ENCODE measurements around the gene ARRDC2. TPM values are rescaled to one million over a fixed set of nuclear protein-coding genes. Genes with fewer than 3 reads are reported as not detected.

The ARRDC2 gene
- total RNA-seq, 1 experiment from 2014 or later = 9.2 TPM

GRCh38 chr19:18010149-18010548 lies 2.2 kb downstream of the ARRDC2 start (continued):
- TF ChIP-seq NFE2L1 (CRISPR knock-in tag; IDR thresholded peaks at IDR 0.05) = no peak
- TF ChIP-seq GABPB1 (CRISPR knock-in tag; IDR thresholded peaks at IDR 0.05) = no peak
- no peak for TF ChIP-seq FOXK1 (CRISPR knock-in tag; IDR thresholded peaks at IDR 0.05)
- no peak for TF ChIP-seq TP53 (CRISPR knock-in tag; IDR thresholded peaks at IDR 0.05)
- no peak for TF ChIP-seq ZNF232 (CRISPR knock-in tag; IDR thresholded peaks at IDR 0.05)
- no peak for TF ChIP-seq ZNF671 (CRISPR knock-in tag; IDR thresholded peaks at IDR 0.05)
- no peak for TF ChIP-seq NR2C2 (CRISPR knock-in tag; IDR thresholded peaks at IDR 0.05)
- no peak for TF ChIP-seq PREB (CRISPR knock-in tag; IDR thresholded peaks at IDR 0.05; ENCODE audit: borderline replicate concordance)
- TF ChIP-seq OVOL2 (CRISPR knock-in tag; IDR thresholded peaks at IDR 0.05; ENCODE audit: borderline replicate concordance) = no peak
- no peak for TF ChIP-seq NFYB (CRISPR knock-in tag; conservative IDR thresholded peaks at IDR 0.05; ENCODE audit: low read depth)
- no peak for TF ChIP-seq ZNF396 (CRISPR knock-in tag; IDR thresholded peaks at IDR 0.05; ENCODE audit: borderline replicate concordance)

- Mint-ChIP-seq H3K9me3 (no peaks in the 10 kb centered on the region), H3K27ac (no peak overlapping the region), H3K4me3 (no peak overlapping the region), H3K36me3 (peaks cover 2% of the 10 kb centered on the region), H3K27me3 (ENCODE audit: low read depth) (peaks cover 5% of the 10 kb centered on the region; the same call in 1 of the 2 replicates), H3K4me1 (peaks cover 4% of the 10 kb centered on the region; the same call in 1 of the 2 replicates)
- CTCF ChIA-PET = interaction anchor here (0.9 to 1.2 kb wide), 2 partner anchors 15 to 42 kb away, joined by 3 to 4 read pairs; no protein-coding TSS in a partner anchor
- ATAC-seq (no peak), DNase-seq (ENCODE audit: low spot score) (no peak)
- POLR2A ChIA-PET = no interaction called here
- TF ChIP-seq GABPB1 (CRISPR knock-in tag; IDR thresholded peaks at IDR 0.05) = peak; percentile 92
- no peak for TF ChIP-seq ZNF121 (CRISPR knock-in tag; IDR thresholded peaks at IDR 0.05)
- TF ChIP-seq ARID4B (CRISPR knock-in tag; IDR thresholded peaks at IDR 0.05; ENCODE audit: borderline replicate concordance) = no peak
Measured at GRCh38 chr19:18013210-18014111, 5.5 kb downstream of the ARRDC2 start.

- DNase-seq (ENCODE audit: low spot score) (no peak), ATAC-seq (no peak)
- CTCF ChIA-PET = no interaction called here
- Mint-ChIP-seq H3K9me3 (no peaks in the 10 kb centered on the region), H3K27ac (no peak overlapping the region), H3K4me3 (no peak overlapping the region), H3K36me3 (peaks cover 2% of the 10 kb centered on the region), H3K4me1 (no peaks in the 10 kb centered on the region; the same call in 1 of the 2 replicates), H3K27me3 (ENCODE audit: low read depth) (no peaks in the 10 kb centered on the region)
- POLR2A ChIA-PET = interaction anchor here (0.6 kb wide), 1 partner anchor 1501 kb away, joined by 3 read pairs; no protein-coding TSS in a partner anchor
- TF ChIP-seq NFATC4 (CRISPR knock-in tag; IDR thresholded peaks at IDR 0.05) = no peak
- no peak for TF ChIP-seq E2F4 (CRISPR knock-in tag; IDR thresholded peaks at IDR 0.05; ENCODE audit: borderline replicate concordance, low read depth)
- TF ChIP-seq E2F5 (CRISPR knock-in tag; IDR thresholded peaks at IDR 0.05) = no peak
- TF ChIP-seq TEAD4 (CRISPR knock-in tag; IDR thresholded peaks at IDR 0.05) = no peak
- TF ChIP-seq CDX4 (CRISPR knock-in tag; IDR thresholded peaks at IDR 0.05; ENCODE audit: borderline replicate concordance) = no peak
- no peak for TF ChIP-seq JUN (CRISPR knock-in tag; IDR thresholded peaks at IDR 0.05)
- TF ChIP-seq ESRRA (CRISPR knock-in tag; IDR thresholded peaks at IDR 0.05; ENCODE audit: borderline replicate concordance) = no peak
- no peak for TF ChIP-seq KAT7 (CRISPR knock-in tag; IDR thresholded peaks at IDR 0.05; ENCODE audit: borderline replicate concordance)
Measured at GRCh38 chr19:18014197-18014596, 6.2 kb downstream of the ARRDC2 start.

All from WTC11 (cell line).